GM12873 (cell line): ENCODE measurements around the gene SPTB.
A peak's percentile ranks its signal among the peaks of the same experiment; 100 is the strongest.

Source experiments
- TF ChIP-seq, protein P1 (sequence below): IDR thresholded peaks from 2 replicates; pipeline ENCODE4 v1.5.1; 2012; ENCODE audit warnings: low read depth, mild to moderate bottlenecking, moderate library complexity, low read length, control low read depth; ENCODE audit not compliant: insufficient read depth; ENCODE audit errors: missing control alignments

Gene SPTB

DNA sequence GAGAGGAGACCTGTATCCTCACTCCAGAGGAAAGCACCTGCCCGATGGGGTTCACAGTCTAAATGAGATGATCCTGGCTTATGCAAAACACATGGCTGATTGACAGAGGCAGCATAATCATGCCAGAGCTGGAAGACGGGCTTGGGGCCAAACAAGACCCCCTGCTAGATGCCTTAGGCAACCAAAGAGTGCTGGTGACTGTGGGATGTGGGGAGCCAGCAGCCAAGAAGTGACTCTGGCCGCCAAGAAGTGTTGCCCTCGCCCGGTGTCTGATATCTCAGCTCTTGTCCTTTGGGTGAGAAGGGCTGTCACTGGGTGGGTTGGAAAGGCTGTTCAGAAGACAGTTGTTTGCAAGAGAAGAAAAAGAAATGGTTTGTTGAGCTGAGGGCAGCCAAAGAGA is 118.8 kb downstream of the SPTB start:
- TF ChIP-seq, protein P1, sequence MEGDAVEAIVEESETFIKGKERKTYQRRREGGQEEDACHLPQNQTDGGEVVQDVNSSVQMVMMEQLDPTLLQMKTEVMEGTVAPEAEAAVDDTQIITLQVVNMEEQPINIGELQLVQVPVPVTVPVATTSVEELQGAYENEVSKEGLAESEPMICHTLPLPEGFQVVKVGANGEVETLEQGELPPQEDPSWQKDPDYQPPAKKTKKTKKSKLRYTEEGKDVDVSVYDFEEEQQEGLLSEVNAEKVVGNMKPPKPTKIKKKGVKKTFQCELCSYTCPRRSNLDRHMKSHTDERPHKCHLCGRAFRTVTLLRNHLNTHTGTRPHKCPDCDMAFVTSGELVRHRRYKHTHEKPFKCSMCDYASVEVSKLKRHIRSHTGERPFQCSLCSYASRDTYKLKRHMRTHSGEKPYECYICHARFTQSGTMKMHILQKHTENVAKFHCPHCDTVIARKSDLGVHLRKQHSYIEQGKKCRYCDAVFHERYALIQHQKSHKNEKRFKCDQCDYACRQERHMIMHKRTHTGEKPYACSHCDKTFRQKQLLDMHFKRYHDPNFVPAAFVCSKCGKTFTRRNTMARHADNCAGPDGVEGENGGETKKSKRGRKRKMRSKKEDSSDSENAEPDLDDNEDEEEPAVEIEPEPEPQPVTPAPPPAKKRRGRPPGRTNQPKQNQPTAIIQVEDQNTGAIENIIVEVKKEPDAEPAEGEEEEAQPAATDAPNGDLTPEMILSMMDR = no peak

DNA sequence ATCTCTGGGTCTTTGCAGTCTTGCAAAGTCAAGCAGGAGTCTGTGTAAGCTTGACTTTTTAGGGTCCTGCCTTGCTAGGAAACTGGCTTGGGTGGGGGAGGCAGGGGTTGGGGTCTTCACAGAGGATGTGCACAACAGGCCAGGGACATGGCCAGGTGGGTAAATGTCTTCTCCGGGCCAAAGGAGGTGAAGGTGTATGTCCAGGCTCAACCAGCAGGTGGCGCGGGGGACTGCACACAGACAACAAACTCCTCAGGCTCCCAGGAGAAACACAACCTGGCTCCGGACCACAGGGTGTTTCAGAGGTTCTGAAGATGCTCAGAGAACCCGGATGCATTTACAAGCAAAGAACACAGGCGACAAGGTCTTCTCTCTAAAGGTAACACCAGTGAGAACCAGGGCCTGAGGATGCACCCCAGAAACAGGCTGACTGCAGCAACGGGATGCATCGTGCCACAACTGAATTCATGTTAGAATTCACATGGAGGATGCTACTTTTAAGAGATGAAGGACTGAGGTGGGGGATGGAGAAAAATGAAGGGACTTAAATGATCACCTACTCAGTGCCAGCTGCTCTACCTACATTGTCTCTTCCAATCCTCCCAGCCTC is 119.5 kb downstream of the SPTB start:
- TF ChIP-seq, protein P1 = peak; percentile 95

DNA sequence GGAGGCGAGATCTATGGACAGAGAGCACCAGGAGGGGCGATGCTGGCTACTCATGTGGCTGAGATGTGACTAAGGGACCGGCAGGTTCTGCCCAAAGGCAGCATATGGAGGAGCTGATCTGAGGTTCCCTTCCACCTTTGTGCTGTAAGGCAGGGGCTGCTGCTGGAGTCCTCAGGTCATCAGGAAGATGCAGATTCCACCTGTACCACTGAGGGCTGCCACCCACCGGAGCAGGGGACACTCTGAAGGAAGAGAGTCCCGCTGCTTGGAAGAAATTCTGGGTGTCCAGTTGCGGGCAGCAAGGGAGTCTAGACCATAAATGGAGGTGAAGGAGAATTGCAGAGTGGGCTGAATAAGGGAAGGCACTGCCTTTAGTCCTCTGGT is 120.2 kb downstream of the SPTB start:
- TF ChIP-seq, protein P1 = no peak

DNA sequence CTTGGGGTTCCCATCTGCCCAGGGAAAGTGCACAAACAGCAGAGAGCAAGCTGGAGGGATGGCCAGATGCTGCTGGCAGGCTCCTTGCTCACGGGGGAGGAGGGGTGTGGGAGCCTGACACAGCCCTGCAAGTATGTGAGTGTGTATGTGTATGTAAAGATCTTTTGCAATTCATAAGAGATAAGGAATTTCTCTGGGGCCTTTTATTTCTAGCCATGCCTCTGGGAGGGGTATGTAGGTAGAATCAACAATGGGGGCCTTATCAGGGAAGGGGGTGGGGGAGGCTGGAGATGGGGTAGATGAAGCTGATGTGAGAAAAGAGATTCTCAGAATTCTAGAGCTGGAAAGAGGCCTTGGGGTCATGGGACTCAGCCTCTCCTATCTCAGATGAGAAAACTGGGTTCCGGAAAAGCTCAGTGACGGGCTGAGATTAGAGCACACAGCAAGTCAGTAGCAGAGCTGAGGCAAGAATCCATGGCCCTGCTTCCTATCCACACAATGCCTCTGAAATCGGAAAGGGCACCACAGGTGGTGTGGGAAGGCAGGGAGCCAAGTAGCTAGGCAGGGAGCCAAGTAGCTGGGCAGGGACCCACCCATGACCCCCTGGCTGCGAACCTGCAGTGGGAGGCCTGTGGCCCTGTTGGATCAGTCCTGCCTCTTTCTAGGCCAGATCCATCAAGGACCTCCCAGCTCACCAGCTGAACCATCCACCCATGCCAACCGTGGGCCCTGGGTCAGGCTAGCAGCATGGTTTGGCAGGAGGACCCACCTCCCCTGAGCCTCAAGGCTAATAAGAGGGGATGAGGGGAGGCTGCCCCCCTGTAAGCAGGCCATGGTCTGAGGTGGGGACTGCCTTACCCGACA is 120.8 kb downstream of the SPTB start:
- TF ChIP-seq, protein P1 = no peak

DNA sequence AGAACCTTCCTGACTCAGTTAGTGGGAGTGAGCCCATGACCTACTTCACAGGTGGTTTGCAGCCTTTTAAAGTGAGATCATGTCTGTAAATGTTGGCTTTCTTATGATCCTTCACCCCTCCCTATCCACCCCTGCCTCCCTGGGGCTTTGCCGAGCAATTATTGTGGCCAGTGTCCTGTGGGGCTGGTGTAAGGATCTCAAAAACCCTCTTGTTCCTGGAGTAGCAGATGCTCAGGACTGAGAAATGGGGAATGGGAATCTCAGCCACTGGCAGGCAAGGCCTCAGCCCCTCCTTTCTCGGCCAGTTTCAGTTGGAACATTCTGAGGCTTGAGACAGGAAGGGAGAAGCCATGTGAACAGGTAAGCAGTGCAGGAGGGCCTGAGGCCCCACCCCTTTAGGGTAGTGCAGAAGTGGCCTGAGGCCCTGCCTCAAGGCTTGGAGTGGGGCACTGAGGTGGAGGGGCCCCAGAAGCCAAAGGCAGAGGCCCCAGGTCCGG is 121.6 kb downstream of the SPTB start:
- TF ChIP-seq, protein P1 = no peak

DNA sequence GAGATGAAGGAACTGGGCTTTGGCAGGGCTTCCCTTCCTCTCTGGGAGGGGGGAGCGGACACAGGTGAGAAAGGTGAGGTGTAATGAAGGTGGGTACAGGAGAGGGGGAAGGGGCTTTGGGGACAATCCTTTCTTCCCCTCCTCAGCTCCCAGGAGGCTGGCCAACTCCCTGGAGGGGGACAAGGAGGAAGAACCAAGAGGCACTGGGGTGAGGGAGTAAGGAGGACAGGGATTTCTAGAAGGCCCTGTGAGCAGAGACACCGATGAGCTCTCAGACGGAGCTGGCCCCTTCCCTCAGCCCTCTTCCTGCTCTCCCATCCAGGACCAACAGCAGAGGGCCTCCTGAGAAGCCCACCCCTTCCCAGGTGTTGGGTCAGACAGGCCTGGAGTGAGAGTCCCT is 122.1 kb downstream of the SPTB start:
- TF ChIP-seq, protein P1 = no peak

DNA sequence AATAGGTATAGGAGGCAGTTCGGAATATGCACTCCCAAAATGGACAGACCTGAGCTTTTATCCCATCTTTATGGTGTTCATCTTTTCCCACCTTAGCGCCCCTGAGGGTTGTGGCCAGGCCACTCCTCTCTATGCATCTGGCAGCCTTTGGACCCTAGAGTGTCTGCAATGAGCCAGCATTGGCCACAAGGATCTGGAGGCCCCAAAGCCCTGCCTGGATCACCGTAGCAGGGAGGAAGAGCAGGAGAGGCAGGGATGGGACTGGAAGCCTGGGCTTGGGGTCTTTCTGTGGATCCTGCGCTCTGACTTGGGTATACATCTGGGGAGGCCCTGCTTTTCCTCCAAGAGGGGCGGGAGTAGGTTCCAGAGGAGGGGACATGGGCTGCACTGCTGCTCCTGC is 123.0 kb downstream of the SPTB start:
- TF ChIP-seq, protein P1 = no peak
